IPS-18c (cell line): ENCODE data around the gene RABIF.

Experiments used
- H3K4me3 ChIP-seq: 2 replicates; pipeline ENCODE4 v1.7.0; 2013; ENCODE audit warnings: low read depth, mild to moderate bottlenecking, low read length, moderate library complexity; ENCODE audit not compliant: insufficient read depth
- H3K9me3 ChIP-seq: one replicate; pipeline ENCODE4 v1.6.1; 2013; ENCODE audit warnings: mild to moderate bottlenecking, low read length, moderate library complexity; ENCODE audit not compliant: control insufficient read depth, insufficient read depth

Gene RABIF

GRCh38 chr1:202890392-202890791 lies 1.4 kb upstream of the RABIF start:
- H3K4me3 ChIP-seq, result no peak overlapping the region
- H3K9me3 ChIP-seq, result no peaks in the 10 kb centered on the region

GRCh38 chr1:202888221-202888530 lies 773 bp downstream of the RABIF start:
- Histone ChIP-seq H3K9me3 (no peaks in the 10 kb centered on the region), H3K4me3 (peak overlapping the region; percentile 96)

- H3K4me3 ChIP-seq, result no peak overlapping the region
- no peaks in the 10 kb centered on the region for H3K9me3 ChIP-seq
Observed at GRCh38 chr1:202880961-202881460, 7.9 kb downstream of the RABIF start.

DNA sequence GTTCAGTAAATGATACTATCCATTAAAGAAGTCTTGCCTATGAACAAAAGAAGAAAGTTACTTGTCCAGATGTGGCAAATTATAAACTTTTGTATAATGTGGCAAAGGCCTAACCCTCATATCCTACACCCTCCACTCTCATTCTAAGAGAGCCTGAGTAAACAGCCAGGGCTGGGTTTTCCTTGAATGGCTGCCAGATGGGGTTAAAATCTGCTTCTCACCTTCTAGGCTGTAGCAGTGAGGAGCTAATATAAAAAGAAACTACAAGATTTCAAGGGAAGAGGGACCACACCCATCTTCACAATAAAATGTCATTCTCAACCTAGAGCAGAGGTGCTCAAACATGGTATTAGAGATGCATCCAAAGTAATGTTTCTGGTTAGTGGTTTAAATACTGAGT lies 8.9 kb downstream of the RABIF start:
- Histone ChIP-seq H3K4me3 (no peak overlapping the region), H3K9me3 (no peaks in the 10 kb centered on the region)

DNA sequence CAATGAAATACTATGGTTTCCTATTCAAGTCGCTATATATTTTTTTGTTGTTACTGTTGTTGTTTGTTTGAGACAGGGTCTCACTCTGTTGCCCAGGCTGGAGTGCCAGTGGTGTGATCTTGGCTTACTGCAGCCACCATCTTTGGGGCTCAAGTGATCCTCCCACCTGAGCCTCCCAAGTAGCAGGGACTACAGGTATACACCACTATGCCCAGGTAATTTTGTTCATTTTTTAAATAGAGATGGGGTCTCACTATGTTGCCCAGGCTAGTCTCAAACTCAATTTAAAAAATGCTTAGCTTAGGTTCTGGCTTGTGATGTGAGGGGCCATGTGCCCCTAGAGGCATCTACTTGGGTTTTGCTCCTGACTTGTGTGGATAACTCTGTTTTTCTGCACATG lies 9.8 kb downstream of the RABIF start:
- H3K4me3 ChIP-seq, result no peak overlapping the region
- no peaks in the 10 kb centered on the region for H3K9me3 ChIP-seq

DNA sequence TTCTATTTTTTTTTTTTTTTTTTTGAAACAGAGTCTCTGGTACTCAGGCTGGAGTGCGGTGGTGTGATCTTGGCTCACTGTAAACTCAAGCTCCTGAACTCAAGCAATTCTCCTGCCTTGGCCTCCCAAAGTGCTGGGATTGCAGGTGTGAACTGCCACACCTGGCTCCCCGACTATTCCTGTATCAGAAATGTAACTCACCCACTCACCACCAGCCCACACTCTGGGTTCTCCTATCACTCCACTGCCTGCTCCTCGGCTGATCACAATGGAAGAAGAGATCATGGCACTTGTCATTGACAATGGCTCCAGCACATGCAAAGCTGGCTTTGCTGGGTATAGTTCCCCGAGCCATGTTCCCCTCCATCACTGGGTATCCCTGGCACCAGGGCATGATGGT lies 15.9 kb downstream of the RABIF start:
- Histone ChIP-seq H3K9me3 (no peaks in the 10 kb centered on the region), H3K4me3 (no peak overlapping the region)

- Histone ChIP-seq H3K9me3 (no peaks in the 10 kb centered on the region), H3K4me3 (no peak overlapping the region)
Observed at GRCh38 chr1:202871367-202871766, 17.6 kb downstream of the RABIF start.

DNA sequence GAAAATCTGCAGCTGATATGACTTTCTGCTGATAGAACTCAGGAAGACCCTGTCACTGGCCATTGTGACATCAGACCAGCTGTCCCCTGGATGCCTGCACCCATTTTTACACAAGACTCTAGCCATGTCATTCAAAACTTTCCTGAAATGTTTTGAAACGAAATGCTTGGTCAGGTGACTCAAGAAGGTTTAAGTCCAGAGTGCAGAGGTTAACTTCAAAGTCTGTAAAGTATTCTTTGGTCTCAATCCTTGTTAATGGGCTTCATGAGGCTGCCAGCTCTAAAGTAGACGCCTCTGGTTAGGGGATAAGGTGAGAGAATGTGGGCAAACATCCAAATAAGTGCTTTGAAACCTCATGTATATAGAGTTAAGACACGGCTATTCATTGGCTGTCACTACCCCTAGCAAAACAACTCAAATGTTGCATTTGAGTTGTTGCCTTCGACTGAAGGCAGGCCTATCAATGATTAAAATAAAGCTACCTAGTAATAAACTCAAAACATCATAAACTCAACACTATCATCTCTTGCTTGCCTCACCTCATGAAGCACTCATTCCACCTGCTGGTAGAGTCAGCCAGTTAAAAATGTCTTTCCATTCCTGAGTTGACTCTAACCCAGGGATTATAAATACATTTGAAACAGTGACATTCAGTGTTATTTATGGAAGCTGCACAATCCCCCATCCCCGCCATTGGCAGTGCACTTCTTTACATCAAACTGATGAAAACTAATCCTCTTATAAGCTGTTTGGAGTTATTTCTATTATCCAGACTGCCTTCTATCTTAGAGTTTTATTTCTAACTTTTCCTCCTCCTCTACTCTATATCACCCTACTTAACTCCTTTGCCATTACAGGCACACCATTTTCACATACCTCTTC lies 26.0 kb downstream of the RABIF start:
- no peak overlapping the region; the same call in 1 of the 2 replicates for H3K4me3 ChIP-seq
- no peaks in the 10 kb centered on the region for H3K9me3 ChIP-seq

DNA sequence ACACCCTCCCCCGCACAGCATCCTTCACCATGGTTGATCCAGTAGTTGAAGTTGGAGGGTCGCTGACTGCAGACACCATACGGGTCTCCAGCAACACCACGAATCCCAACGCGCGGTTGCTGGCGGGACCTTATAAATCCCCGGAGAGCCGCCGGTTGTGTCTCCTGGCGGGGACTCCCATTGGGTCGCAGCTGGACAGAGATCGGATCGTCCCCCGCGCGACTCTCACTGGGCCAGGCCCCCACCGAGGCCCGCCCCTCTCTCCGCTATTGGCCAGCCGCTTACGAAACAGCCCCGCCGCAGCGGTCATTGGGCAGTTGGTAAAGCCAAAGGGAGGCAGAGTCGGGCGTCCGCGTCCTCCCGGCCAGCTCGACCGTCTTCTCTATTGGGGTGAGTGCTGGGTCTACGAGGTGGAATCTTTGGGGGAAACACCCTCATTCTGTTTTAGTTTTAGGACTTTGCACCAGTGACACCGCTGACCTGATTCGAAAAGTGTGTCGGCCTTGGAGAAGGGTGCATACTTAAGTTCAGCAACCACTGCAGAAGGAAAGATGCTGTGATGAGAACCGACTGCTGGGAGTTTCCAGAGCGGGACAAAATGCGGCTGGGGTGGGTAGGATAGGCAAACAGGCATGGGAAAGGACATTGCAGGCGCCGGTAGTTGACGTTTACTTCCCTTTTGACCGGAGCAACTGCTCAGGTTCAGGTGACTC lies 27.4 kb downstream of the RABIF start:
- no peaks in the 10 kb centered on the region for H3K9me3 ChIP-seq
- peak overlapping the region; percentile 47 for H3K4me3 ChIP-seq

DNA sequence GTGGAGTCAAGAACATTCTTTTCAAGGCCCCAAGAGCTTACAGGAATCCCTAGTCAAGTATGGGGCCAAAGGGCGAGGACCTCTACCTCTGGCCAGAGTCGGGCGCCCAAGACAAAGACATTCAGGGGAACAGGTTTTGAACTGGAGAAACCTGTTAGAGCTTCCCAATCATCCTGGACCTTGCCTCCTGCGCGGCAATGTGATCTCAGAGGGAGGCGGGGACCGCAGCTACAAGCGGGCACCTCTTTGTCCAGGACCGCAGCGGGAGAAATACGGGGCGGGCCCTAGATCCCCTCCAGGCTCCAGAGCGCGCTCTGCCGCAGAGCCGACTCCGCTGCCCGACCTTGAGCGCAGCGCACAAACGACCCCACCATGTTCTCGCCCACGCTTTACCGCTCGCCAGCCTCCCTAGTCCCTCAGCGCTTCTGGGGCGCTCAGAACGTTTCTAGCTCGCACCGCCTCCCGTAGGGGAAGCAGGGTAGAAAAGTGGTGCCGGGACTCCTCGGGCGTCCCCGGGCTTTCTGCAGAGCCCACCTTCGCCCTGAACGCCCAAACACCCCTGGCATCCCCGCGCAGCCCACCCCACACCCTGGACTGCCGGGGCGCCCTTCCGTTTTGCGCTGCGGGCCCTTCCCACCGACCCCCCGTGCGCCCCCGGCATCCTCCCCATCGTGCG lies 28.1 kb downstream of the RABIF start:
- Histone ChIP-seq H3K4me3 (peak overlapping the region; percentile 47), H3K9me3 (no peaks in the 10 kb centered on the region)

DNA sequence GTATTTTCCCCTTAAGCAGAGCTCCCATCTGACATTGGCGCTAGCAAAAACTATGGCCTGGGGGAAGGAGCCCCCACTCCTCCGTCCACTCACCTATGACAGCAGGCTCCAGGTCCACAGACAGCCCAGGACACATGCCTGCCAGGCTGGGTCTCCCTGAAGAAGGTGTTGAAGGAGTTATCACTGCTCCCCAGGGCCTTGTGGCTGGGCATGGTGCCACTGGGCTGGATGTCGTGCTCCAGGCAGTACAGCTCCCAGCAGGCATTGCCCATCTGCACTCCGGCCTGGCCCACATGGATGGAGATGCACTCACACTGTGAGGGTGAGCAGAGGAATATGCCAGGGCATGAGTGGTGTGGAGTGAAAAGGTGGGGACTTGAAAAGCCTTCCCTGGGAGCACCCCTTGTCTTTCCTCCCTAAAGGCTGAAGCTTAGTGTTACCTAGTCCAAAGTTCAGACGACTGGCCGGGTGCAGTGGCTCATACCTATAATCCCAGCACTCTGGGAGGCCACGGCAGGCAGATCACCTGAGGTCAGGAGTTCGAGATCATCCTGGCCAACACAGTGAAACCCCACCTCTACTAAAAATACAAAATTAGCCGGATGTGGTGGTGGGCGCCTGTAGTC lies 30.0 kb downstream of the RABIF start:
- H3K4me3 ChIP-seq, result no peak overlapping the region
- H3K9me3 ChIP-seq, result no peaks in the 10 kb centered on the region

GRCh38 chr1:202858331-202858730 lies 30.6 kb downstream of the RABIF start:
- Histone ChIP-seq H3K4me3 (no peak overlapping the region), H3K9me3 (no peaks in the 10 kb centered on the region)

DNA sequence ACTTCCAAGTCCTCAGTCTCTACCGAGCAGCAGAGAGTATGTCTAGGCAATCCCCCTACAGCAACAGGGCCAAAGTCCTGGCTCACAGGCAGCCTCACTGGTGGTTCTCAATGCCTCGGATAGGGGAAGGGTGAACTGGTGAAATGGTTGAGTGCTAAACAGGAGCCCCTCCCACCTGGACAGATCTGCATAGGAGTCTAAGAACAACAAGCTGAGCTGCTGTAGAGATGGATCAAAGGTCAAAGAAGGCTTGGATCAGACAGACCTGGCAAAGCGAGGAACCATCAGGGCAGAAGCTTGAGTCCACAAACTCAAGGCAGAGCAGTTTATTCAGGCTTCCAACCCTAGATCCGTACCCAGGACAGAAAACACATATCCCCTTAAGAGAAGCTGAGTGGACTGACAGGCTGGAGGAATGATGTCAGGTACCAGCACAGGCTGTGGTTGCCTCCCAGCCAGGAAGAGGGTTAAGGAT lies 31.8 kb downstream of the RABIF start:
- Histone ChIP-seq H3K4me3 (no peak overlapping the region), H3K9me3 (no peaks in the 10 kb centered on the region)

GRCh38 chr1:202856014-202856413 lies 32.9 kb downstream of the RABIF start:
- no peak overlapping the region for H3K4me3 ChIP-seq
- H3K9me3 ChIP-seq, result no peaks in the 10 kb centered on the region

GRCh38 chr1:202854787-202855186 lies 34.2 kb downstream of the RABIF start:
- no peak overlapping the region for H3K4me3 ChIP-seq
- H3K9me3 ChIP-seq, result no peaks in the 10 kb centered on the region

DNA sequence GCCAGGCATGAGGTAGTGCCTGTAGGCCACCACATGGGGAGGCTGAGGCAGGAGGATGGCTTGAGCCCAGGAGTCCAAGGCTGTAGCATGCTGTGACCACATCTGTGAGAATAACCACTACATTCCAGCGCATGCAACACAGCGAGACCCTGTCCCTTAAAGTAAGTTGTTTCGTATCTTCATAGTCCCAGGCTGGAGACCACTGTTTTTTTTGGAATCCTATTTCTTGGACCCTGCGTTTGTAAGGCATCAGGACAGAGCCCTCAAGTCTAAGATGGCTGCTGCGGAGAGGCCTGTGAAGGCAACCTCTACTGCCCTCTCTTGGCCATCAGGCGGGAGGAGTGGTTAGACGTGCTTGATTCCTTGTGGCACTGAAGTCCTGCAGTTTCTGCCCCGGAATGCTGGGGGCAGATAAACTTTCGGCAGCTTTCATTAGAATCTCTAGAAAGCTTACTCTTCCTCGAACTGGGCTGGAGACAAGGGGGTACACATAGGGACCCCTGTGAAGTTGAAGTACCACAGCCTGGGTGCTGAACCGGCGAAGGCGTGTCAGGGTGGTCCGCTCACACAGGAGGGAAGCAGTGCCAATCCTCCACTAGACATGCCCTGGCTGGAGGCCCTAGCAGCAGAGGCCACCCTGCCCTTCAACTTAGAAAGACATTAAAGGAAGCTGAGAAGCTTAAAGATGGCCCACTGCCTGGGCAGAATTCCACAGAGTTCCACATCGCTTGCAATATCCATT lies 36.6 kb downstream of the RABIF start:
- Histone ChIP-seq H3K4me3 (no peak overlapping the region), H3K9me3 (no peaks in the 10 kb centered on the region)
